Testis (tissue), 3 donors: ENCODE results near the gene ZMYM2. TPM values are rescaled to one million over a fixed set of nuclear protein-coding genes. Genes with fewer than 3 reads are reported as not detected.
A peak's percentile ranks its signal among the peaks of the same experiment; 100 is the strongest.

ENCODE experiments used
- DNase-seq: peaks from one replicate; pipeline ENCODE4 v3.0.0-alpha.2; 2019
- H3K27ac ChIP-seq, 2 donors: fragments of 200-600 bp; sonication (generic); one replicate each; pipeline ENCODE4 v1.5.1; 2019
- H3K27me3 ChIP-seq: fragments of 200-600 bp; sonication (generic); one replicate; pipeline ENCODE4 v1.5.1; 2019
- H3K36me3 ChIP-seq: fragments of 200-600 bp; sonication (generic); one replicate; pipeline ENCODE4 v1.5.1; 2017; ENCODE audit warnings: low read depth; ENCODE audit errors: missing control alignments
- H3K4me1 ChIP-seq: fragments of 200-600 bp; sonication (generic); one replicate; pipeline ENCODE4 v1.5.1; 2019
- H3K4me3 ChIP-seq, 2 donors: fragments of 200-600 bp; sonication (generic); one replicate each; pipeline ENCODE4 v1.5.1; 2017 to 2019
- H3K9me3 ChIP-seq: fragments of 200-600 bp; sonication (generic); one replicate; pipeline ENCODE4 v1.5.1; 2017
- POLR2A ChIP-seq: fragments of 450-650 bp; IDR thresholded peaks from one replicate; pipeline ENCODE4 v1.6.1; 2017; ENCODE audit warnings: antibody characterized with exemption, mild to moderate bottlenecking, moderate library complexity
- WGBS, 2 donors: methylation state at CpG; one replicate each; pipeline ENCODE4 v1.1.5; 2018; 5-methylcytosine and 5-hydroxymethylcytosine counted together
- intact Hi-C: fragments of 100-400 bp; cut with DNase I; formaldehyde crosslinking; loops from one replicate; pipeline ENCODE4 v1.15.1; 2023; ENCODE audit warnings: low total_unique reads
- polyA plus RNA-seq: library from polyadenylated mRNA; stranded (reverse); fragments of 350-450 nt; fragmentation: Illumina TruSeq; extraction: RNeasy Lipid Tissue Mini Kit (QIAGEN cat#74804); gene quantifications from one replicate; pipeline ENCODE4 v1.2.3, GENCODE V29; 2014; ENCODE audit warnings: low read depth, low replicate concordance; ENCODE audit not compliant: insufficient read depth
- total RNA-seq, 2 donors: library from RNA; depleted of rRNA; stranded (reverse); fragments of >200 nt; gene quantifications; one replicate each; pipeline ENCODE4 v1.2.3, GENCODE V29; 2016
- TF ChIP-seq, protein P1 (sequence below), 3 experiments: fragments of 450-650 bp in 2 of 3; fragments of 200-600 bp in 1 of 3; sonication (generic) in 1 of 3; IDR thresholded peaks; one replicate each; pipeline ENCODE4 v1.5.1; 2016 to 2019; ENCODE audit warnings: antibody characterized with exemption in 3 of 3, mild to moderate bottlenecking in 2 of 3, moderate library complexity in 1 of 3

ZMYM2 gene
- total and polyA plus RNA-seq, 3 donors from 2014 or later = 110 to 177 (median 162) TPM

DNA sequence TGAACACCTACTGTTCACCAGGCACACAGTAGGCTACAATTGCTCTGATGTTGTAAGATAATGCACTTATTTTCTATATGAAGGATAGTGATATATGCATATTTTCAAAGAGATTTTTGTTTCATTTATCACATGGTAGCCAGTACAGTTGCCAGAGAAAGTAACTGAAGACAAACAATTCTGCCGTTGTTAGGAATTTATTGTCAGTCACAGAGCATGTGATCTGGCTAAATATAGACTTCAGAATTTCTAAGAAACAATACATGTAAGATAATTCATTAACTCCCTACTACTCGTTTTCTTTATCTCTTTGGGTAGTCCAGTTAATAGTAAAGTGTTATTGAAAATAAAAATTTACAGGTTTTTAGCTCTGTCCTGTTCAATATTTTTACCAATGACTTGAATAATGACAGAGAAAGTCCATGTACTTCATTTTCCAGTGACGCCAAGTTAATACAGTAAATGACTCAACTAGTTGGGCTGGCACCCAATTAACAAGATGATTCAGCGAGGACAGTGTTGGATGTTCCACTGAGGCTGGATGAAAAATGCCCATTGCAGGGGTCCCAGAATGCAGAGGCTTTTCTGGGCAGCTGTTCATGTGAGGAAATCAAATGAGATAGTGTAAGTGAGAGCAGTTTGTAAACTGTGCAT lies 166.7 kb downstream of the ZMYM2 start:
- peaks cover 11% of the 10 kb centered on the region for H3K4me1 ChIP-seq
- intact Hi-C loops = no loop called here
- H3K9me3 ChIP-seq = no peaks in the 10 kb centered on the region
- WGBS, 2 donors = 40 to 42% methylated on average over 4 of the region's 4 CpGs
- H3K27ac ChIP-seq = peak overlapping the region in 1 of 2 donors; percentile 9
- no peak for DNase-seq
- no peak overlapping the region for H3K4me3 ChIP-seq
- no peak for TF ChIP-seq POLR2A
- TF ChIP-seq, protein P1, sequence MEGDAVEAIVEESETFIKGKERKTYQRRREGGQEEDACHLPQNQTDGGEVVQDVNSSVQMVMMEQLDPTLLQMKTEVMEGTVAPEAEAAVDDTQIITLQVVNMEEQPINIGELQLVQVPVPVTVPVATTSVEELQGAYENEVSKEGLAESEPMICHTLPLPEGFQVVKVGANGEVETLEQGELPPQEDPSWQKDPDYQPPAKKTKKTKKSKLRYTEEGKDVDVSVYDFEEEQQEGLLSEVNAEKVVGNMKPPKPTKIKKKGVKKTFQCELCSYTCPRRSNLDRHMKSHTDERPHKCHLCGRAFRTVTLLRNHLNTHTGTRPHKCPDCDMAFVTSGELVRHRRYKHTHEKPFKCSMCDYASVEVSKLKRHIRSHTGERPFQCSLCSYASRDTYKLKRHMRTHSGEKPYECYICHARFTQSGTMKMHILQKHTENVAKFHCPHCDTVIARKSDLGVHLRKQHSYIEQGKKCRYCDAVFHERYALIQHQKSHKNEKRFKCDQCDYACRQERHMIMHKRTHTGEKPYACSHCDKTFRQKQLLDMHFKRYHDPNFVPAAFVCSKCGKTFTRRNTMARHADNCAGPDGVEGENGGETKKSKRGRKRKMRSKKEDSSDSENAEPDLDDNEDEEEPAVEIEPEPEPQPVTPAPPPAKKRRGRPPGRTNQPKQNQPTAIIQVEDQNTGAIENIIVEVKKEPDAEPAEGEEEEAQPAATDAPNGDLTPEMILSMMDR (IDR thresholded peaks at IDR 0.05) = no peak
- no peaks in the 10 kb centered on the region for H3K36me3 ChIP-seq
- no peaks in the 10 kb centered on the region for H3K27me3 ChIP-seq

DNA sequence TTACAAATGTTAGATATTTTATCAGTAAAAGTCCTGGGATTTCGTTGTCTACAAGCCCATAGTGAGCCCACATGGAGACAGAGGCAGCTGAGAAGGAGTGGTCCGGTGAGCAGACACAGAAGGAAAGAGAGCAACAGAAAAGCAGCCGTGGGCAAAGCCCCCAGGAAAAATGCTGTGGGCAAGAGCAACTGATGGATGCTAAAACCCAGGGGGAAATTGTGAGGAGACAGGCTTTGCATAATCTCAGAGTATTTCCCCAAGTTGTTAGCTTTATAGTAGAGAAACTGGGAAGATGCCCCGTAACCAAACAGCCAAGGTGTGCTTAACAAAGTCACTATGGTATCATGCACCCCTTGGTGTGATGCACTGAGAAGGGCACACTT lies 167.2 kb downstream of the ZMYM2 start:
- no peak for TF ChIP-seq POLR2A
- TF ChIP-seq, protein P1 (IDR thresholded peaks at IDR 0.05) = no peak
- intact Hi-C loops = no loop called here
- DNase-seq = no peak
- Histone ChIP-seq H3K27me3 (no peaks in the 10 kb centered on the region), H3K9me3 (no peaks in the 10 kb centered on the region), H3K36me3 (no peaks in the 10 kb centered on the region), H3K27ac (peak overlapping the region in 1 of 2 donors; percentile 9), H3K4me1 (peaks cover 10% of the 10 kb centered on the region), H3K4me3 (no peak overlapping the region)
- WGBS, 2 donors = 63 to 72% methylated on average over 4 of the region's 4 CpGs

DNA sequence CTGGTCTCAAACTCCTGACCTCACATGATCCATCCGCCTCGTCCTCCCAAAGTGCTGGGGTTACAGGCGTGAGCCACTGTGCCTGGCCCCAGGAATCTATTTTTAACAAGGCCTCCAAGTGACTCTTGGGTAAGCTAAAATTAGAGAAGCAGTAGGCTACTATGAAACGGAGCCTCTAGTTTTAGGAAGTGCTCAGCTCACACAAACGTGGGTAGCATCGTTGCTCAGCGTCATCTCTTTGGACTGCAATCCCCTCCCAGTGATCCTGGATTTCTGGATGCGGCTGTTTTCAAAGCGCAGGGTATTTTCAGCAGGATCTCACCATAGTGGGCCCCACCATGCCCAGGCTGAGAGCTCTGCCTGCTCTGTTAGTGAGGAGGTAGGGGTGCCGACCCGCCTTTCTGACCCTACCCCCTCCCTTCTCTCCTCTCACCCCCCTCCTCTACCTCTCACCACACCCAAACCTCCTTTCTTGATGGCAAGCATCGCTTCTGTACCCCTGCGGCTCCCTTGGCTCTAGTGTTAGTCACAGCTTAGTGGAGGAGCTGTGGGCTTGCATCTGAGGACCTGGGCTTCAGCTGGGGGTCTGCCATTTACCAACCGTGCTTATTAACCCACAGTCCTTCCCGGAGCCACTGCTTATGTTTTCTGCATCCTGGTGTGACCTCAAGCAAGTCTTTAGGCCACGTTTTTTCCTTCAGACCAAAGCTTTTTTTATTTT lies 168.2 kb downstream of the ZMYM2 start:
- Histone ChIP-seq H3K36me3 (no peaks in the 10 kb centered on the region), H3K27ac (peak overlapping the region in 1 of 2 donors; percentile 80), H3K9me3 (no peaks in the 10 kb centered on the region), H3K4me3 (no peak overlapping the region), H3K27me3 (no peaks in the 10 kb centered on the region), H3K4me1 (peaks cover 6% of the 10 kb centered on the region)
- DNase-seq = no peak
- WGBS, 2 donors = 43 to 56% methylated on average over 16 of the region's 16 CpGs
- no peak for TF ChIP-seq POLR2A
- TF ChIP-seq, protein P1 (IDR thresholded peaks at IDR 0.05) = no peak
- intact Hi-C loops = no loop called here

DNA sequence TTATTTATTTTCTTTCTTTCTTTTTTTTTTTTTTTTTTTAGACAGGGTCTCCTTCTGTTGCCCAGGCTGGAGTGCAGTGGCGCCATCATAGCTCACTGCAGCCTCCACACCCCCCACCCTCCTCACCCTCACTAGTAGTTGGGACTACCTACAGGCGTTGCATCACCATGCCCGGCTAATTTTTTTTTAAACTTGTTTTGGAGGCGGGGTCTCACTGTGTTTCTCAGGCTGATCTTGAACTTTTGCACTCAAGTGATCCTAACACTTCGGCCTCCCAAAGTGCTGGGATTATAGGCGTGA lies 168.7 kb downstream of the ZMYM2 start:
- DNase-seq = no peak
- peaks cover 6% of the 10 kb centered on the region for H3K4me1 ChIP-seq
- intact Hi-C loops = no loop called here

More for the DNA sequence above, 168.7 kb downstream of the ZMYM2 start:
- no peaks in the 10 kb centered on the region for H3K27me3 ChIP-seq
- H3K36me3 ChIP-seq = no peaks in the 10 kb centered on the region
- no peaks in the 10 kb centered on the region for H3K9me3 ChIP-seq
- 33 to 36% methylated on average over 6 of the region's 6 CpGs for WGBS, 2 donors
- TF ChIP-seq, protein P1 (IDR thresholded peaks at IDR 0.05) = no peak
- no peak for TF ChIP-seq POLR2A
- peak overlapping the region; percentile 80 to 84 for H3K27ac ChIP-seq
- peak overlapping the region; percentile 63 to 74 for H3K4me3 ChIP-seq
